HL-60 (cell line): ENCODE data around the gene SCAANT1.
A peak's percentile ranks its signal among the peaks of the same experiment; 100 is the strongest.

Experiments
- DNase-seq, 2 experiments: peaks; one replicate each; pipeline ENCODE4 v3.0.0-alpha.2; 2010 to 2020; ENCODE audit warnings: low read depth in 1 of 2, low spot score in 1 of 2
- H3K27ac ChIP-seq: fragments of 250-450 bp; sonication (Bioruptor Pico); replicated peaks from 2 replicates; pipeline ENCODE4 v1.5.1; 2020; ENCODE audit warnings: mild to moderate bottlenecking, moderate library complexity
- H3K27me3 ChIP-seq: fragments of 250-450 bp; sonication (Bioruptor Pico); 2 replicates; pipeline ENCODE4 v1.5.1; 2021; ENCODE audit warnings: mild to moderate bottlenecking, moderate library complexity; ENCODE audit not compliant: insufficient read depth, poor library complexity, severe bottlenecking
- H3K4me3 ChIP-seq: replicated peaks from 2 replicates; pipeline ENCODE4 v1.5.1; 2011; ENCODE audit warnings: mild to moderate bottlenecking, control low read depth, low read length; ENCODE audit not compliant: insufficient read depth
- GABPA ChIP-seq: IDR thresholded peaks from 2 replicates; pipeline ENCODE4 v1.6.1; 2012; ENCODE audit warnings: low read depth
- POLR2AphosphoS5 ChIP-seq: IDR thresholded peaks from 2 replicates; pipeline ENCODE4 v1.6.1; 2012; ENCODE audit warnings: low read depth
- SPI1 ChIP-seq: IDR thresholded peaks from 2 replicates; pipeline ENCODE4 v1.6.1; 2012; ENCODE audit warnings: low read depth, mild to moderate bottlenecking, borderline replicate concordance
- long read RNA-seq: library from polyadenylated mRNA; unstranded; transcript quantifications from one replicate; pipeline ENCODE4 v2.0.0, GENCODE V29; 2020
- TF ChIP-seq, protein P1 (sequence below): IDR thresholded peaks from one replicate; pipeline ENCODE4 v1.5.1; 2011; ENCODE audit warnings: low read length, control low read depth, inconsistent platforms; ENCODE audit not compliant: insufficient read depth
- TF ChIP-seq, protein P2 (sequence below): IDR thresholded peaks from 2 replicates; pipeline ENCODE4 v1.6.1; 2012; ENCODE audit warnings: low read depth; ENCODE audit not compliant: insufficient replicate concordance

The SCAANT1 gene
- long read RNA-seq: 0 reads

DNA sequence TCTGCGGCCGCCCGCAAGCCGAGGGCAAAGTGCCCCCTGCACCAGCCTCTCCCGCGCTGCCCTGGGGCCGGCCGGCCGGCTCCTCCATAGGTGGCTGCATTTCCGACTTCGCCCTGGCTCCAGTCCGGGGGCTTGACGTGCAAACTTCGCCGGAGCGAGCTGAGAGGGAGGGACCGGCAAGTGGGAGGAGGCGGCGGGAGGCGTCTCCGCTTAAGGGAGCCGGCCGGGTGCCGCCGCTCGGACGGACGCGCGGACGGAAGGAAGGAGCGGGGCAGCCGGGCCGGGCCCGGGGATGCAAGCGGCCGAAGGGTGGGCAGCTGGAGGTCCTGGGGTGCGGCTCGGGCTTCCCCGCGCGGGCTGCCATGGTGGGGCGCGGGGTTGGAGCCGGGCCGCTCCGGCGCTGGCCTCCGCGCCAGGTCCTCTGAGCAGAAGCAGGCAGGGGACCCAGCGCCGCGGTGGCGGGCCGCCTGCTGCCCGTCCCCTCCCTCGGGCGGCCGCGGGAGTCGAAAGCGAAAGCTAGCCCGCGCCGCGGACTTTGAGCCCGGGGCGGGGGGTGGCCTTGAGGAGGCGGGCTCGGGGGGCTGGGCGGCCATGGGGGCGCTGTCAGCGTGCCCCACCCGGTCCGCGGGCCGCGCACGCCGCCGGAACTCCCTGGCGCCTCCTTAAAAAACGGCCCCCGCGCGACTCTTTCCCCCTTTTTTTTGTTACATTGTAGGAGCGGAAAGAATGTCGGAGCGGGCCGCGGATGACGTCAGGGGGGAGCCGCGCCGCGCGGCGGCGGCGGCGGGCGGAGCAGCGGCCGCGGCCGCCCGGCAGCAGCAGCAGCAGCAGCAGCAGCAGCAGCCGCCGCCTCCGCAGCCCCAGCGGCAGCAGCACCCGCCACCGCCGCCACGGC is at the start of gene SCAANT1:
Gene SCAANT1 (minus strand): TSS at position 511 of the 895 bp plus-strand sequence.
- H3K27me3 ChIP-seq: no peaks in the 10 kb centered on the region
- peak within 1 kb of the TSS; percentile 63 for H3K4me3 ChIP-seq
- peak; percentile 34 to 81 for DNase-seq
- peak within 1 kb of the TSS; percentile 52 for H3K27ac ChIP-seq
- TF ChIP-seq, protein P1, sequence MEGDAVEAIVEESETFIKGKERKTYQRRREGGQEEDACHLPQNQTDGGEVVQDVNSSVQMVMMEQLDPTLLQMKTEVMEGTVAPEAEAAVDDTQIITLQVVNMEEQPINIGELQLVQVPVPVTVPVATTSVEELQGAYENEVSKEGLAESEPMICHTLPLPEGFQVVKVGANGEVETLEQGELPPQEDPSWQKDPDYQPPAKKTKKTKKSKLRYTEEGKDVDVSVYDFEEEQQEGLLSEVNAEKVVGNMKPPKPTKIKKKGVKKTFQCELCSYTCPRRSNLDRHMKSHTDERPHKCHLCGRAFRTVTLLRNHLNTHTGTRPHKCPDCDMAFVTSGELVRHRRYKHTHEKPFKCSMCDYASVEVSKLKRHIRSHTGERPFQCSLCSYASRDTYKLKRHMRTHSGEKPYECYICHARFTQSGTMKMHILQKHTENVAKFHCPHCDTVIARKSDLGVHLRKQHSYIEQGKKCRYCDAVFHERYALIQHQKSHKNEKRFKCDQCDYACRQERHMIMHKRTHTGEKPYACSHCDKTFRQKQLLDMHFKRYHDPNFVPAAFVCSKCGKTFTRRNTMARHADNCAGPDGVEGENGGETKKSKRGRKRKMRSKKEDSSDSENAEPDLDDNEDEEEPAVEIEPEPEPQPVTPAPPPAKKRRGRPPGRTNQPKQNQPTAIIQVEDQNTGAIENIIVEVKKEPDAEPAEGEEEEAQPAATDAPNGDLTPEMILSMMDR: no peak
- TF ChIP-seq POLR2AphosphoS5: no peak; the same call in 1 of the 2 replicates
- TF ChIP-seq, protein P2, sequence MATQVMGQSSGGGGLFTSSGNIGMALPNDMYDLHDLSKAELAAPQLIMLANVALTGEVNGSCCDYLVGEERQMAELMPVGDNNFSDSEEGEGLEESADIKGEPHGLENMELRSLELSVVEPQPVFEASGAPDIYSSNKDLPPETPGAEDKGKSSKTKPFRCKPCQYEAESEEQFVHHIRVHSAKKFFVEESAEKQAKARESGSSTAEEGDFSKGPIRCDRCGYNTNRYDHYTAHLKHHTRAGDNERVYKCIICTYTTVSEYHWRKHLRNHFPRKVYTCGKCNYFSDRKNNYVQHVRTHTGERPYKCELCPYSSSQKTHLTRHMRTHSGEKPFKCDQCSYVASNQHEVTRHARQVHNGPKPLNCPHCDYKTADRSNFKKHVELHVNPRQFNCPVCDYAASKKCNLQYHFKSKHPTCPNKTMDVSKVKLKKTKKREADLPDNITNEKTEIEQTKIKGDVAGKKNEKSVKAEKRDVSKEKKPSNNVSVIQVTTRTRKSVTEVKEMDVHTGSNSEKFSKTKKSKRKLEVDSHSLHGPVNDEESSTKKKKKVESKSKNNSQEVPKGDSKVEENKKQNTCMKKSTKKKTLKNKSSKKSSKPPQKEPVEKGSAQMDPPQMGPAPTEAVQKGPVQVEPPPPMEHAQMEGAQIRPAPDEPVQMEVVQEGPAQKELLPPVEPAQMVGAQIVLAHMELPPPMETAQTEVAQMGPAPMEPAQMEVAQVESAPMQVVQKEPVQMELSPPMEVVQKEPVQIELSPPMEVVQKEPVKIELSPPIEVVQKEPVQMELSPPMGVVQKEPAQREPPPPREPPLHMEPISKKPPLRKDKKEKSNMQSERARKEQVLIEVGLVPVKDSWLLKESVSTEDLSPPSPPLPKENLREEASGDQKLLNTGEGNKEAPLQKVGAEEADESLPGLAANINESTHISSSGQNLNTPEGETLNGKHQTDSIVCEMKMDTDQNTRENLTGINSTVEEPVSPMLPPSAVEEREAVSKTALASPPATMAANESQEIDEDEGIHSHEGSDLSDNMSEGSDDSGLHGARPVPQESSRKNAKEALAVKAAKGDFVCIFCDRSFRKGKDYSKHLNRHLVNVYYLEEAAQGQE: no peak
- peak; percentile 58 for TF ChIP-seq GABPA
- TF ChIP-seq SPI1: no peak

DNA sequence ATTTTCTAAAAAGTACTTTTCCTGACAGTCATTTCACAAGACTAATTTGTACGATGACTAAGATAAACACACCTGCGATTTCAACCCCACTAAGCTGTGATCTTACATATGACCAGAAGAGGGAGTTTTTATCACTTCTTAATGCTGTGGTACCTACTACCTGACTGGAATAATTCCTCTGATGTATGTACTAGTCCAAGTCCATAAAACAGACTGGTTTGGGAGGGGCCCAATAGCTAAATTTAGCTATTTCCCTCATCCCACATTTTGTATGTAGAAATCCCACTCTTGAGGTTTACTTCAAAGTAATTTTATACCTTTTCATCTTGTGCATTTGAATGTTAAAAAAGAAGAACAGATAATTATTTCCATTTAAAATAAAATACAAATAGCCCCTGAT is 49.7 kb upstream of the SCAANT1 start:
- Histone ChIP-seq H3K4me3 (no peak overlapping the region), H3K27me3 (no peaks in the 10 kb centered on the region), H3K27ac (no peak overlapping the region)
- peak; percentile 23 to 41 for DNase-seq
- TF ChIP-seq, protein P1: peak; percentile 21
- TF ChIP-seq, protein P2: no peak

DNA sequence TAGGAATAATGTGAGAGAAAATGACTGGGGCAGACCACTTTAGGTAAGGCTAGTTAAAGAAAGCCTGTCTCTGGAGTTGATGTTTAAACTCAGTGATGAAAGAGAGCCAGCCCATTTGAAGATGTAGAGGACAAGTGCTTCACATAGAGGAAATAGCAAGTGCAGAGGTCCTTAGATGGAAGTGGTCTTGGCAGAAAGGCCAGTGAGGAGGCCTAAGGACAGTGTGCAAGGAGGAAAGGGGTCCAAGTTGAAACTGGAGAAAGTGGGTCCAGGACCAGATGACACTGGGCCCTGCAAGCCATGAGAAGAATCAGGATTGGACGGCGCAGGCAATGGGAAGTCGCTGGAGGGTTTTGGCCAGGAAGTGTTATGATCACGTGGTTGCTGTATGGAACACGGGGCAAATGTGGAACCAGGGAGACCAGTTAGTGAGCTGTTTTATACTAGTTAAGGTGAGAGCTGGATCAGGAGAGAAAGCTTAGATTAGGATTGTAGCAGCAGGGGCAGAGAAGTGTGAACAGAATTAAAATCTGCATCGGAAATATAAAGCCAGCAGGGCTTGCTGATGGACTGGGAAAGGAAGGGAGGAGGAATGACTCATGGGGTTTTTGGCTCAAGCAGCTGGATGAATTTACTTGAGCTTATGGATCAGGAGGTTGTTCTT is 48.0 kb upstream of the SCAANT1 start:
- no peak for TF ChIP-seq GABPA
- TF ChIP-seq, protein P2: no peak
- TF ChIP-seq POLR2AphosphoS5: no peak
- peak; percentile 49; the same call in 1 of the 2 replicates for TF ChIP-seq SPI1
- peak in 1 of 2 experiments; percentile 63 for DNase-seq
- Histone ChIP-seq H3K27me3 (no peaks in the 10 kb centered on the region), H3K27ac (peak overlapping the region; percentile 39), H3K4me3 (no peak overlapping the region)
